Measurements from ENCODE around the gene LRRC40. TPM values are rescaled to one million over a fixed set of nuclear protein-coding genes. Genes with fewer than 3 reads are reported as not detected.

LRRC40 gene
- total RNA-seq, 2 experiments from 2014 or later: 12.4 to 13.3 TPM

- H3K36me3 ChIP-seq (ENCODE audit: insufficient read depth, low read length): no peaks in the 10 kb centered on the region
- Mint-ChIP-seq H3K9me3 (no peaks in the 10 kb centered on the region), H3K36me3 (ENCODE audit: low read depth) (peaks cover 32% of the 10 kb centered on the region), H3K4me1 (ENCODE audit: low read depth) (peaks cover 57% of the 10 kb centered on the region), H3K27ac (no peak overlapping the region), H3K4me3 (no peak overlapping the region), H3K27me3 (no peaks in the 10 kb centered on the region)
- peaks cover 19% of the 10 kb centered on the region for H3K4me1 ChIP-seq (ENCODE audit: insufficient read depth, low read length)
- no peak overlapping the region for H3K27ac ChIP-seq (ENCODE audit: low read depth in 1 of 2, low read length in 2 of 2)
- H3K4me3 ChIP-seq (ENCODE audit: low read length): no peak overlapping the region
- DNase-seq (no peak), ATAC-seq (ENCODE audit: poor library complexity) (no peak)
- H3K9me3 ChIP-seq (ENCODE audit: control insufficient read depth in 1 of 2, insufficient read depth in 1 of 2, low read length in 2 of 2): no peaks in the 10 kb centered on the region
- ChIA-PET POLR2A (interaction anchor here (0.7 kb wide), 1 partner anchor 152 kb away, joined by 3 read pairs; no protein-coding TSS in a partner anchor), CTCF (no interaction called here)
- no peak for TF ChIP-seq CTCF (IDR thresholded peaks at IDR 0.05)
- intact Hi-C loops (cut with DNase I, micrococcal nuclease): no loop called here
- no peaks in the 10 kb centered on the region for H3K27me3 ChIP-seq (ENCODE audit: control insufficient read depth in 1 of 2, insufficient read depth in 2 of 2, low read length in 2 of 2)
Observed at GRCh38 chr1:70202173-70202758, 3.1 kb downstream of the LRRC40 start.

- no peak overlapping the region for H3K27ac Mint-ChIP-seq
- no peaks in the 10 kb centered on the region for H3K9me3 Mint-ChIP-seq
- Histone ChIP-seq H3K4me1 (ENCODE audit: insufficient read depth, low read length) (peaks cover 9% of the 10 kb centered on the region), H3K4me3 (ENCODE audit: low read length) (no peak overlapping the region), H3K36me3 (ENCODE audit: insufficient read depth, low read length) (no peaks in the 10 kb centered on the region), H3K9me3 (ENCODE audit: control insufficient read depth in 1 of 2, insufficient read depth in 1 of 2, low read length in 2 of 2) (no peaks in the 10 kb centered on the region), H3K27ac (ENCODE audit: low read depth in 1 of 2, low read length in 2 of 2) (no peak overlapping the region), H3K27me3 (ENCODE audit: control insufficient read depth in 1 of 2, insufficient read depth in 2 of 2, low read length in 2 of 2) (no peaks in the 10 kb centered on the region)
- H3K36me3 Mint-ChIP-seq (ENCODE audit: low read depth): peaks cover 22% of the 10 kb centered on the region
- no peak overlapping the region for H3K4me3 Mint-ChIP-seq
- no peaks in the 10 kb centered on the region for H3K27me3 Mint-ChIP-seq
- CTCF ChIA-PET: no interaction called here
- peaks cover 47% of the 10 kb centered on the region for H3K4me1 Mint-ChIP-seq (ENCODE audit: low read depth)
- POLR2A ChIA-PET: no interaction called here
- intact Hi-C loops (cut with DNase I, micrococcal nuclease): loop anchor here in 1 of 2 experiments (2.0 kb wide), 1 partner anchor 215 kb away; no protein-coding TSS in a partner anchor
- TF ChIP-seq CTCF (IDR thresholded peaks at IDR 0.05): no peak
- ATAC-seq (ENCODE audit: poor library complexity) (no peak), DNase-seq (no peak)
Observed at GRCh38 chr1:70200065-70200464, 5.3 kb downstream of the LRRC40 start.

DNA sequence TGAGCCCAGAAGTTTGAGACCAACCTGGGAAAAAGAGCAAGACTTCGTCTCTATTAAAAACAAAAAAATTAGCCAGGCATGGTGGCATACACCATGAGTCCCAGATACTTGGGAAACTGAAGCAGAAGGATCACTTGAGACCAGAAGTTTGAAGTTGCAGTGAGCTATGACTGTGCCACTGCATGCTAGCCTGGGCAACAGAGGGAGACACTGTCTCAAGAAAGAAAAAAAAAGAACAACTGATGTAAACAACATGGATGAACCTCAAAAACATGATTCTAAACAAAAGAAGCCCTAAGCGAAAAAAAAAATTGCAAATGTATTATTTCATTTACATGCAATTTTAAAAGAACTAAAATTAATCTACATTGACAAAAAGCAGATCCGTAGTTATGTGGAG is 9.0 kb downstream of the LRRC40 start:
- Histone ChIP-seq H3K4me1 (ENCODE audit: insufficient read depth, low read length) (no peaks in the 10 kb centered on the region), H3K27me3 (ENCODE audit: control insufficient read depth in 1 of 2, insufficient read depth in 2 of 2, low read length in 2 of 2) (no peaks in the 10 kb centered on the region), H3K9me3 (ENCODE audit: control insufficient read depth in 1 of 2, insufficient read depth in 1 of 2, low read length in 2 of 2) (no peaks in the 10 kb centered on the region), H3K4me3 (ENCODE audit: low read length) (no peak overlapping the region), H3K36me3 (ENCODE audit: insufficient read depth, low read length) (no peaks in the 10 kb centered on the region), H3K27ac (ENCODE audit: low read depth in 1 of 2, low read length in 2 of 2) (no peak overlapping the region)
- ATAC-seq (ENCODE audit: poor library complexity): no peak
- ChIA-PET POLR2A (no interaction called here), CTCF (no interaction called here)
- TF ChIP-seq CTCF (IDR thresholded peaks at IDR 0.05): no peak
- Mint-ChIP-seq H3K27me3 (no peaks in the 10 kb centered on the region), H3K27ac (no peak overlapping the region), H3K4me1 (ENCODE audit: low read depth) (peaks cover 41% of the 10 kb centered on the region), H3K4me3 (no peak overlapping the region), H3K36me3 (ENCODE audit: low read depth) (peaks cover 13% of the 10 kb centered on the region), H3K9me3 (no peaks in the 10 kb centered on the region)
- no peak for DNase-seq
- intact Hi-C loops (cut with DNase I, micrococcal nuclease): no loop called here
